Subcutaneous adipose tissue (tissue), 4 donors: ENCODE data around the gene MBNL2. TPM values are rescaled to one million over a fixed set of nuclear protein-coding genes. Genes with fewer than 3 reads are reported as not detected.

Experiments used
- CTCF ChIP-seq: fragments of 450-650 bp; IDR thresholded peaks from one replicate; pipeline ENCODE4 v1.5.1; 2016; ENCODE audit warnings: low read depth, mild to moderate bottlenecking, control low read depth, antibody characterized with exemption, moderate library complexity
- total RNA-seq, 4 donors: library from RNA; depleted of rRNA; stranded (reverse); fragments of >200 nt; gene quantifications; one replicate each; pipeline ENCODE4 v1.1.0, GENCODE V29; 2016

Gene MBNL2
- total RNA-seq, 4 donors from 2014 or later: 83.9 to 141 (median 91.2) TPM

- no peak for TF ChIP-seq CTCF
Observed at GRCh38 chr13:97255515-97256021, 33.4 kb downstream of the MBNL2 start.

GRCh38 chr13:97256343-97256783, 34.2 kb downstream of the MBNL2 start:
- TF ChIP-seq CTCF: no peak

GRCh38 chr13:97257228-97257755, 35.2 kb downstream of the MBNL2 start:
- TF ChIP-seq CTCF: no peak

GRCh38 chr13:97257800-97258799, 36.0 kb downstream of the MBNL2 start:
- no peak for TF ChIP-seq CTCF

GRCh38 chr13:97258801-97259200, 36.7 kb downstream of the MBNL2 start:
- no peak for TF ChIP-seq CTCF

- TF ChIP-seq CTCF: no peak
Observed at GRCh38 chr13:97259410-97259797, 37.3 kb downstream of the MBNL2 start.
